A549 (cell line): ENCODE results near the gene CLTCL1. TPM values are rescaled to one million over a fixed set of nuclear protein-coding genes. Genes with fewer than 3 reads are reported as not detected.
"Not testable (repeated sequence)": the region's sequence is repeated elsewhere in the genome, so short reads cannot be mapped to it uniquely, and the experiment has no call there.

ENCODE experiments used
- ATAC-seq, 2 experiments: fragments of 200-7000 bp in 1 of 2; fragments of >200 bp in 1 of 2; cut with Nextera tagmentation in 1 of 2; cut with Tn5 transposase in 1 of 2; 3 replicates each; pipeline versions ENCODE4 v1.8.0 to v1.9.1; 2018 to 2020; ENCODE audit warnings: mild to moderate bottlenecking in 1 of 2, moderate library complexity in 1 of 2
- CTCF ChIA-PET: fragments of 300-600 bp; sonication (Branson Sonifier 250); formaldehyde crosslinking; extraction: SDS; loops from one replicate; lab custom pipeline; 2021; ENCODE audit warnings: antibody characterized with exemption, inconsistent platforms; lab: Yijun Ruan, JAX
- POLR2A ChIA-PET: fragments of 350-600 bp; formaldehyde crosslinking; extraction: SDS; loops from one replicate; lab custom pipeline; 2021; ENCODE audit warnings: antibody characterized with exemption, inconsistent platforms; lab: Yijun Ruan, JAX
- DNase-seq, 2 experiments: peaks; one replicate each; pipeline versions ENCODE4 v3.0.0 to v3.0.0-alpha.2; 2011 to 2016; ENCODE audit warnings: low read depth in 1 of 2, low spot score in 1 of 2
- FAIRE-seq: peaks from 2 replicates; lab custom pipeline; 2011; peaks lifted over from hg19 to GRCh38; lab: Jason Lieb, UNC
- H3K27ac ChIP-seq, 2 experiments: fragments of >200 bp; sonication (Bioruptor Twin); formaldehyde crosslinking; 3 replicates each; pipeline ENCODE4 v1.5.1; 2016 to 2017
- H3K4me1 ChIP-seq: fragments of >200 bp; sonication (Bioruptor Twin); formaldehyde crosslinking; 3 replicates; pipeline ENCODE4 v1.6.1; 2016
- H3K4me2 ChIP-seq: fragments of >200 bp; sonication (Bioruptor Twin); formaldehyde crosslinking; 3 replicates; pipeline ENCODE4 v1.6.1; 2016
- H3K4me3 ChIP-seq: fragments of >200 bp; sonication (Bioruptor Twin); formaldehyde crosslinking; 3 replicates; pipeline ENCODE4 v1.5.1; 2016
- H3K9me3 ChIP-seq: fragments of >200 bp; sonication (Bioruptor Twin); formaldehyde crosslinking; 3 replicates; pipeline ENCODE4 v1.6.1; 2016
- CBX2 ChIP-seq: fragments of 200-600 bp; sonication (generic); IDR thresholded peaks from 2 replicates; pipeline ENCODE4 v1.6.1; 2016; ENCODE audit warnings: low read depth, mild to moderate bottlenecking, borderline replicate concordance
- CHD2 ChIP-seq: fragments of 150-350 bp; IDR thresholded peaks from 2 replicates; pipeline ENCODE4 v1.6.1; 2014; ENCODE audit warnings: low read length; ENCODE audit not compliant: partially characterized antibody
- CHD4 ChIP-seq: fragments of 200-600 bp; sonication (generic); IDR thresholded peaks from 2 replicates; pipeline ENCODE4 v1.6.1; 2016; ENCODE audit warnings: antibody characterized with exemption, mild to moderate bottlenecking, borderline replicate concordance
- EP300 ChIP-seq, 2 experiments: fragments of >200 bp; sonication (Bioruptor Twin); formaldehyde crosslinking; IDR thresholded peaks; 2 replicates in 1 of 2; 3 replicates in 1 of 2; pipeline ENCODE4 v1.6.1; 2016 to 2017
- FOSL2 ChIP-seq, 2 experiments: fragments of 450-650 bp in 1 of 2; fragments of >200 bp in 1 of 2; sonication (Bioruptor Twin) in 1 of 2; formaldehyde crosslinking; IDR thresholded peaks; 2 replicates each; pipeline versions ENCODE4 v1.5.0 to v1.6.1; 2016 to 2020; ENCODE audit warnings: mild to moderate bottlenecking in 1 of 2, moderate library complexity in 1 of 2
- HOXA7 ChIP-seq: fragments of 250-450 bp; sonication (Bioruptor Pico); IDR thresholded peaks from 2 replicates; pipeline ENCODE4 v1.5.0; 2020; ENCODE audit warnings: mild to moderate bottlenecking, moderate library complexity
- HOXB5 ChIP-seq: fragments of 250-450 bp; sonication (Bioruptor Pico); IDR thresholded peaks from 2 replicates; pipeline ENCODE4 v1.5.0; 2020; ENCODE audit warnings: mild to moderate bottlenecking, moderate library complexity
- JUN ChIP-seq, 2 experiments: fragments of >200 bp; sonication (Bioruptor Twin); formaldehyde crosslinking; IDR thresholded peaks; 2 replicates in 1 of 2; 3 replicates in 1 of 2; pipeline ENCODE4 v1.6.1; 2016 to 2017
- KDM1A ChIP-seq: fragments of 200-600 bp; sonication (generic); IDR thresholded peaks from 2 replicates; pipeline ENCODE4 v1.6.1; 2016; ENCODE audit warnings: low read depth, mild to moderate bottlenecking
- MAFK ChIP-seq: fragments of 450-650 bp; IDR thresholded peaks from 2 replicates; pipeline ENCODE4 v1.6.1; 2014; ENCODE audit not compliant: partially characterized antibody
- MAX ChIP-seq: IDR thresholded peaks from 2 replicates; pipeline ENCODE4 v1.6.1; 2012
- MYC ChIP-seq: IDR thresholded peaks from 2 replicates; pipeline ENCODE4 v1.6.1; 2012; ENCODE audit warnings: mild to moderate bottlenecking, inconsistent platforms, low read length, improper control_type of control experiment, borderline replicate concordance
- NFE2L2 ChIP-seq: fragments of 150-350 bp; conservative IDR thresholded peaks from 2 replicates; pipeline ENCODE4 v1.6.1; 2014; ENCODE audit warnings: low read length
- NPAS2 ChIP-seq: fragments of 250-450 bp; sonication (Bioruptor Pico); IDR thresholded peaks from 2 replicates; pipeline ENCODE4 v1.8.0; 2022; ENCODE audit warnings: mild to moderate bottlenecking, moderate library complexity, borderline replicate concordance
- POLR2A ChIP-seq: IDR thresholded peaks from 2 replicates; pipeline ENCODE4 v1.6.1; 2012; ENCODE audit warnings: mild to moderate bottlenecking, low read length
- POLR2AphosphoS2 ChIP-seq: conservative IDR thresholded peaks from 2 replicates; pipeline ENCODE4 v1.6.1; 2012; ENCODE audit warnings: low read length, improper control_type of control experiment, inconsistent platforms
- RARB ChIP-seq: fragments of 250-450 bp; sonication (Bioruptor Pico); IDR thresholded peaks from 2 replicates; pipeline ENCODE4 v1.8.0; 2021; ENCODE audit warnings: mild to moderate bottlenecking, moderate library complexity
- RCOR1 ChIP-seq: fragments of 150-350 bp; IDR thresholded peaks from 2 replicates; pipeline ENCODE4 v1.6.1; 2014; ENCODE audit warnings: antibody characterized with exemption, low read length, low read depth
- REST ChIP-seq: fragments of 200-600 bp; sonication (generic); IDR thresholded peaks from 2 replicates; pipeline ENCODE4 v1.6.1; 2016; ENCODE audit warnings: antibody characterized with exemption, mild to moderate bottlenecking, moderate library complexity
- TFCP2L1 ChIP-seq: fragments of 250-450 bp; sonication (Bioruptor Pico); IDR thresholded peaks from 2 replicates; pipeline ENCODE4 v1.5.0; 2021; ENCODE audit warnings: mild to moderate bottlenecking
- USF2 ChIP-seq: fragments of 450-650 bp; IDR thresholded peaks from 2 replicates; pipeline ENCODE4 v1.6.1; 2014; ENCODE audit warnings: antibody characterized with exemption
- ZNF302 ChIP-seq: fragments of 250-450 bp; sonication (Bioruptor Pico); IDR thresholded peaks from 2 replicates; pipeline ENCODE4 v1.9.0; 2021; ENCODE audit warnings: inconsistent platforms, mild to moderate bottlenecking, moderate library complexity
- WGBS: methylation state at CpG from one replicate; pipeline ENCODE4 v1.1.6; 2017; ENCODE audit errors: missing lambda C conversion rate; 5-methylcytosine and 5-hydroxymethylcytosine counted together
- polyA plus RNA-seq, 4 experiments: library from polyadenylated mRNA; depleted of rRNA in 3 of 4; stranded (reverse); fragments of >200 nt; fragmentation: RNase III in 1 of 4; extraction: RNeasy Plus Mini Kit Qiagen cat#74134 plus additional on column Dnase treatment in 1 of 4; gene quantifications; 2 replicates in 3 of 4; 3 replicates in 1 of 4; pipeline ENCODE4 v1.2.3, GENCODE V29; 2011 to 2017

Gene CLTCL1
- polyA plus RNA-seq, 2 of the 4 experiments (the other 2 are of a cell fraction) = 8.6 to 10.6 TPM

GRCh38 chr22:19204640-19205039, 86.9 kb downstream of the CLTCL1 start:
- ChIA-PET POLR2A (no interaction called here), CTCF (interaction anchor here (1.9 kb wide), 1 partner anchor 25 kb away, joined by 4 read pairs; no protein-coding TSS in a partner anchor)
- DNase-seq = no peak
- Histone ChIP-seq H3K4me1 (no peaks in the 10 kb centered on the region), H3K4me2 (no peak overlapping the region), H3K4me3 (no peak overlapping the region), H3K27ac (no peak overlapping the region), H3K9me3 (no peaks in the 10 kb centered on the region)
- no peak for ATAC-seq
- WGBS = 89% methylated on average over 4 of the region's 4 CpGs
- no peak for TF ChIP-seq CBX2
- TF ChIP-seq RCOR1 = no peak
- TF ChIP-seq JUN (IDR thresholded peaks at IDR 0.05) = no peak
- TF ChIP-seq POLR2AphosphoS2 = no peak
- no peak for TF ChIP-seq NFE2L2
- no peak for TF ChIP-seq ZNF302 (CRISPR knock-in tag)
- no peak for TF ChIP-seq MYC
- no peak for TF ChIP-seq HOXB5 (CRISPR knock-in tag)
- FAIRE-seq = no peak

- H3K9me3 ChIP-seq = no peaks in the 10 kb centered on the region
- FAIRE-seq (no peak), DNase-seq (no peak)
- TF ChIP-seq RCOR1 = no peak
- TF ChIP-seq EP300 (IDR thresholded peaks at IDR 0.05) = no peak
- TF ChIP-seq MAFK = no peak
- no peak for TF ChIP-seq POLR2A
- no peak for TF ChIP-seq USF2
- TF ChIP-seq HOXA7 (CRISPR knock-in tag) = no peak
- no peak for TF ChIP-seq MAX
- TF ChIP-seq TFCP2L1 (CRISPR knock-in tag) = no peak
- TF ChIP-seq NPAS2 (CRISPR knock-in tag) = no peak
- no peak for TF ChIP-seq CBX2
- no peak for TF ChIP-seq FOSL2 (IDR thresholded peaks at IDR 0.05)
- TF ChIP-seq FOSL2 (CRISPR knock-in tag; IDR thresholded peaks at IDR 0.05) = no peak
- TF ChIP-seq JUN (IDR thresholded peaks at IDR 0.05) = no peak
- TF ChIP-seq, all 56 proteins: peak for 0
- H3K4me1 ChIP-seq = no peaks in the 10 kb centered on the region
- CTCF ChIA-PET = interaction anchor here (1.9 kb wide), 1 partner anchor 24 kb away, joined by 4 read pairs; no protein-coding TSS in a partner anchor
- POLR2A ChIA-PET = no interaction called here
- no peak overlapping the region for H3K4me2 ChIP-seq
- no peak overlapping the region for H3K4me3 ChIP-seq
- 90% methylated on average over 8 of the region's 8 CpGs for WGBS
- no peak overlapping the region for H3K27ac ChIP-seq
- ATAC-seq = no peak; a peak in 1 of 6 replicates
These were observed 87.7 kb downstream of the CLTCL1 start for GRCh38 chr22:19203834-19204233.

- not testable (repeated sequence) for H3K9me3 ChIP-seq, DNase-seq
- CTCF ChIA-PET = interaction anchor here (0.6 to 1.4 kb wide), 2 partner anchors 18 to 58 kb away, joined by 3 read pairs; no protein-coding TSS in a partner anchor
These were observed 88.7 kb downstream of the CLTCL1 start for GRCh38 chr22:19202799-19203186.

GRCh38 chr22:19201869-19202798, 89.4 kb downstream of the CLTCL1 start:
- TF ChIP-seq CHD2 (no peak), CBX2 (no peak), KDM1A (no peak), CHD4 (no peak), FOSL2 (IDR thresholded peaks at IDR 0.05) (no peak), FOSL2 (CRISPR knock-in tag; IDR thresholded peaks at IDR 0.05) (no peak), REST (peak; percentile 19; the same call in 1 of the 2 replicates), RARB (CRISPR knock-in tag) (no peak)
- H3K27ac ChIP-seq = no peak overlapping the region
- no peak overlapping the region for H3K4me3 ChIP-seq
- no peaks in the 10 kb centered on the region for H3K4me1 ChIP-seq
- ChIA-PET POLR2A (no interaction called here), CTCF (interaction anchor here (1.4 kb wide), 1 partner anchor 17 kb away, joined by 3 read pairs; no protein-coding TSS in a partner anchor)
- H3K9me3 ChIP-seq = no peaks in the 10 kb centered on the region
- H3K4me2 ChIP-seq = no peak overlapping the region
- ATAC-seq = peak in 1 of 2 experiments; percentile 79; a peak in 4 of 6 replicates
- WGBS = 90% methylated on average over 14 of the region's 18 CpGs
- no peak for DNase-seq
- FAIRE-seq = no peak

More at GRCh38 chr22:19202799-19203186, 88.7 kb downstream of the CLTCL1 start:
- H3K4me2 ChIP-seq, POLR2A ChIA-PET, H3K27ac ChIP-seq, H3K4me1 ChIP-seq, FAIRE-seq, H3K4me3 ChIP-seq, ATAC-seq: not testable (repeated sequence)
- 77% methylated on average over 3 of the region's 3 CpGs for WGBS
